Uterus (tissue), 2 donors: ENCODE measurements around the gene RAB33B.

ENCODE experiments used
- CTCF ChIP-seq, 4 experiments: fragments of 200-600 bp in 2 of 4; fragments of 450-650 bp in 2 of 4; sonication (generic) in 2 of 4; IDR thresholded peaks; one replicate each; pipeline ENCODE4 v1.5.1; 2016 to 2019; ENCODE audit warnings: antibody characterized with exemption in 4 of 4, mild to moderate bottlenecking in 2 of 4, moderate library complexity in 1 of 4
- POLR2A ChIP-seq, 2 donors: fragments of 450-650 bp; IDR thresholded peaks; one replicate each; pipeline ENCODE4 v1.6.1; 2016; ENCODE audit warnings: antibody characterized with exemption in 2 of 2, mild to moderate bottlenecking in 1 of 2, moderate library complexity in 1 of 2

DNA sequence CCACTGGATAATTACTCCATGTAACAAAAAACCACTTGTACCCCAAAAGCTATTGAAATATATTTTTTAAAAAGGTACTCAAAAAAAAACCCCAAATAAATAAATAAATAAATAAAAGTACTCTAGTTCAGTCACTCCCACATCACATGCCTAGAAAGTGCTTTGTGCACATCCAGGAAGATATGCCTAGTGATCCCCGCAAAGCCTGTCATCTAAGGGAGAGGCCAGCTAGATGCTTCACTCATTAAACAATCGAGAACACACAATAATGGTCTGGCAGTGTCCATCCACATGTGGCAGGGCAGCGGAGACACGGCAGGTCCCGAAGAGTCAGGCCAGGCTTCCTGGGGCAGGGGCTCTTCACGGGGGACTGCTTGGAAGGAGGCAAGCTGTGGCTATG, 47.6 kb downstream of the RAB33B start:
- TF ChIP-seq CTCF (IDR thresholded peaks at IDR 0.05) (no peak), POLR2A (IDR thresholded peaks at IDR 0.05) (no peak)
